ENCODE measurements around the gene TRPV3.

TRPV3 gene

DNA sequence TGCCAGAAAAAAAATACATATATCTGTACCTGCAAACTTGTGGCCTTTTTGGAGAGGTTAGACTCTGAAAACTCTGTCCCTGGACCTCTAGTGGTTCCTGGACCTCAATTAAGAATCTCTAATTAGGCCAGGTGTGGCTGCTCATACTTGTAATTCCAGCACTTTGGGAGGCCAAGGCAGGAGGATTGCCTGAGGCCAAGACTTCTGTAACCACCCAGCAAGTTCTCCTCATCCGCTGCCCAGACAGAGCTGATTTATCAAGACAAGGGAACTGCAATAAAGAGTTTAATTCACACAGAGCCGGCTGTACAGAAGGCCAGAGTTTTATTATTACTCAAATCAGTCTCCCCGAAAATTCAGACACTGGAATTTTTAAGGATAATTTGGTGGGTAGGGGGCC is 77.6 kb downstream of the TRPV3 start:
- no peak overlapping the region for H3K27ac ChIP-seq (ENCODE audit: extremely low read depth, low read depth, low read length)
- TF ChIP-seq PRDM6 (tag by site-specific recombination; IDR thresholded peaks at IDR 0.05) = no peak
- no peak for TF ChIP-seq ZNF473 (tag by site-specific recombination; IDR thresholded peaks at IDR 0.05)
- no peak for TF ChIP-seq ZNF350 (tag by site-specific recombination; IDR thresholded peaks at IDR 0.05)
- no peak for TF ChIP-seq SP3 (tag by site-specific recombination; IDR thresholded peaks at IDR 0.05)
- TF ChIP-seq ZNF48 (tag by site-specific recombination; IDR thresholded peaks at IDR 0.05) = no peak
- H3K4me1 ChIP-seq (ENCODE audit: control insufficient read depth, insufficient read depth, low read length) = no peaks in the 10 kb centered on the region
- ChIA-PET POLR2A (no interaction called here), CTCF (interaction anchor here (0.6 kb wide), 2 partner anchors 72 to 206 kb away, joined by 3 to 5 read pairs; no protein-coding TSS in a partner anchor)
- H3K9me3 ChIP-seq (ENCODE audit: control insufficient read depth, insufficient read depth, low read depth, low read length) = no peaks in the 10 kb centered on the region
- H3K36me3 ChIP-seq (ENCODE audit: control insufficient read depth in 2 of 2, insufficient read depth in 1 of 2, low read length in 2 of 2) = no peaks in the 10 kb centered on the region
- no peak overlapping the region for H3K4me3 ChIP-seq (ENCODE audit: low read depth, low read length)

DNA sequence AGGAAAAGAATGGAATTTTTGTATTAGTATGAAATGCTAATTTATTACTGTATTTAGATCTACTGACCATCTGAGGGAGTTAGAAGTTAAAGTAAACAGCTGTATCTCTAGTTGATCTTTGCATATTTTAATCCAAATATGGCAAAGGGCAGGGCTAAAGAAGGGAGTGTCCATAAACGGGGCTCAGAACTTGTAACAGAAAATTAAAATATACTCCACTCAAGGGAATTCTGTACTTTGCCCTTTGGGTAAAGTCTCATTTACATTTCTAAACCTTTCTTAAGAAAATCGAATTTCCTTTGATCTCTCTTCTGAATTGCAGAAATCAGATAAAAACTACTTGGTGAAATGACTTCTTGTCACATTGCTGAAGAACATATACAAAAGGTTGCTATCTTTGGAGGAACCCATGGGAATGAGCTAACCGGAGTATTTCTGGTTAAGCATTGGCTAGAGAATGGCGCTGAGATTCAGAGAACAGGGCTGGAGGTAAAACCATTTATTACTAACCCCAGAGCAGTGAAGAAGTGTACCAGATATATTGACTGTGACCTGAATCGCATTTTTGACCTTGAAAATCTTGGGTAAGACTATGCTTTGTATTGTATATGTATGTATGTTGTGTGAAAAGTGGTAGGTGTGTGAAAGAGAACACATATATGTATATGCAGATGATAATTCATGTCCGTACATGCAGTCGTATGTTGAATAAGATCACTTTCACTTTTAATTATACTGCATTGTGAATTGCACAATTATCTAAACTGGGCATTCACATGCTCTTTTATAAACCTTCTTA is 81.6 kb downstream of the TRPV3 start, which contains the start of gene ASPA:
Gene ASPA, plus strand, starts transcription at position 186 of the 799 bp plus-strand sequence. Its CDS starts 163 bp downstream, at position 349.
- H3K36me3 ChIP-seq (ENCODE audit: control insufficient read depth in 2 of 2, insufficient read depth in 1 of 2, low read length in 2 of 2) = no peaks in the 10 kb centered on the region
- ChIA-PET CTCF (interaction anchor here (0.6 kb wide), 2 partner anchors 170 to 800 kb away, joined by 3 read pairs; no protein-coding TSS in a partner anchor), POLR2A (no interaction called here)
- no peaks in the 10 kb centered on the region for H3K4me1 ChIP-seq (ENCODE audit: control insufficient read depth, insufficient read depth, low read length)
- no peak for TF ChIP-seq ZNF791 (tag by site-specific recombination; IDR thresholded peaks at IDR 0.05)
- TF ChIP-seq ZBTB48 (tag by site-specific recombination; IDR thresholded peaks at IDR 0.05) = no peak
- no peak for TF ChIP-seq KLF1 (tag by site-specific recombination; IDR thresholded peaks at IDR 0.05)
- no peak for TF ChIP-seq ZSCAN4 (tag by site-specific recombination; IDR thresholded peaks at IDR 0.05)
- no peak for TF ChIP-seq ZNF747 (tag by site-specific recombination; IDR thresholded peaks at IDR 0.05)
- no peak for TF ChIP-seq GLIS2 (tag by site-specific recombination; IDR thresholded peaks at IDR 0.05)
- no peak within 1 kb of the TSS for H3K27ac ChIP-seq (ENCODE audit: extremely low read depth, low read depth, low read length)
- no peaks in the 10 kb centered on the region for H3K9me3 ChIP-seq (ENCODE audit: control insufficient read depth, insufficient read depth, low read depth, low read length)
- no peak within 1 kb of the TSS for H3K4me3 ChIP-seq (ENCODE audit: low read depth, low read length)

DNA sequence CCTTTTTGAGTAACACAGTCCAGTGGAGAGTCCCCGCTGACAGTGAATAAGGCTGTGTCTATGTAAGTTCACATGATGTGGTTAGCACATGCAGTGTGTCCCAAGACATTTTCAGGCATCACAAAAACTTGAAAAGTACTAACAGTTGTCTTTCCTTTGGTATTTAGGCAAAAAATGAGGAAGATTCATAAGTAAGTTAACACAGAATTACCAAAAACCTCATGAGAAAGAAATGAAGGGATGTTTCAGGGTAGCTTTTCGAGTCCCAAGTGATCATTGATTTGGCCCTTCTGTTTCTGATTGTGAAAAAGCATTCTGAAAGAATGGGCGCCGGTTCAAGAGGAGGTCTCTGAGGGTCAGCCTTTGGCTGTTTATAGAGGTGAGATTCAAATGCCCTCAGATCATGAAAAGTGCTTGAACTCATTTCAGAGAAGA is 82.3 kb downstream of the TRPV3 start:
- H3K27ac ChIP-seq (ENCODE audit: extremely low read depth, low read depth, low read length) = no peak overlapping the region
- no peaks in the 10 kb centered on the region for H3K9me3 ChIP-seq (ENCODE audit: control insufficient read depth, insufficient read depth, low read depth, low read length)
- no peak overlapping the region for H3K4me3 ChIP-seq (ENCODE audit: low read depth, low read length)
- POLR2A ChIA-PET = interaction anchor here (0.6 kb wide), 1 partner anchor 652 kb away, joined by 5 read pairs; no protein-coding TSS in a partner anchor
- TF ChIP-seq ZNF155 (tag by site-specific recombination; IDR thresholded peaks at IDR 0.05) = no peak
- no peak for TF ChIP-seq ZNF354C (tag by site-specific recombination; IDR thresholded peaks at IDR 0.05; ENCODE audit: borderline replicate concordance, low read depth)
- CTCF ChIA-PET = no interaction called here
- no peaks in the 10 kb centered on the region for H3K36me3 ChIP-seq (ENCODE audit: control insufficient read depth in 2 of 2, insufficient read depth in 1 of 2, low read length in 2 of 2)
- H3K4me1 ChIP-seq (ENCODE audit: control insufficient read depth, insufficient read depth, low read length) = no peaks in the 10 kb centered on the region

DNA sequence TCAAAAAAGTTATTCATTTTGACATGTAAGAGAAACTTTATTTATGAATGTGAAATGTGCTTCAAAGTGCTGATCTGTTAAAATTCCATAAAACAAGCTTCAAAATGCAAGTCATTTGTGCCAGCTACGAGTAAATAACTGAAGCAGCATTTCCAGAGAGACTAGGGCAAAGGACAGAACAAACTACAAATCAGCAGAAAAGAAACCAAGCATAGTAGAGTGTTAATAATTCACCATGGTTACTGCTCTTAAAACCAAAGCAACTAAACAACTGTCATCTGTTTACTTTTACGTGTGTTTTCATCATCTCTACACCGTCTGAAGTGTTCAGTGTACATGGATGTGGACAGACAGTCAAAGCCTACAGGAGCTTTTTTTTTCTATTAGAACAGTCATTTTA is 83.4 kb downstream of the TRPV3 start:
- H3K4me1 ChIP-seq (ENCODE audit: control insufficient read depth, insufficient read depth, low read length) = no peaks in the 10 kb centered on the region
- H3K9me3 ChIP-seq (ENCODE audit: control insufficient read depth, insufficient read depth, low read depth, low read length) = no peaks in the 10 kb centered on the region
- no peak overlapping the region for H3K27ac ChIP-seq (ENCODE audit: extremely low read depth, low read depth, low read length)
- POLR2A ChIA-PET = no interaction called here
- H3K36me3 ChIP-seq (ENCODE audit: control insufficient read depth in 2 of 2, insufficient read depth in 1 of 2, low read length in 2 of 2) = no peaks in the 10 kb centered on the region
- no peak overlapping the region for H3K4me3 ChIP-seq (ENCODE audit: low read depth, low read length)
- CTCF ChIA-PET = interaction anchor here (1.0 kb wide), 1 partner anchor 27 kb away, joined by 3 read pairs; no protein-coding TSS in a partner anchor
- no peak for TF ChIP-seq ZSCAN4 (tag by site-specific recombination; IDR thresholded peaks at IDR 0.05)
- no peak for TF ChIP-seq ZNF211 (tag by site-specific recombination; IDR thresholded peaks at IDR 0.05; ENCODE audit: low read depth)
- TF ChIP-seq OSR2 (tag by site-specific recombination; IDR thresholded peaks at IDR 0.05) = no peak
- TF ChIP-seq ZBTB8A (tag by site-specific recombination; IDR thresholded peaks at IDR 0.05) = no peak
- no peak for TF ChIP-seq SCRT2 (tag by site-specific recombination; IDR thresholded peaks at IDR 0.05)
- no peak for TF ChIP-seq ZNF157 (tag by site-specific recombination; IDR thresholded peaks at IDR 0.05)
- no peak for TF ChIP-seq ZNF530 (tag by site-specific recombination; IDR thresholded peaks at IDR 0.05; ENCODE audit: low read depth)
- TF ChIP-seq, protein P1, sequence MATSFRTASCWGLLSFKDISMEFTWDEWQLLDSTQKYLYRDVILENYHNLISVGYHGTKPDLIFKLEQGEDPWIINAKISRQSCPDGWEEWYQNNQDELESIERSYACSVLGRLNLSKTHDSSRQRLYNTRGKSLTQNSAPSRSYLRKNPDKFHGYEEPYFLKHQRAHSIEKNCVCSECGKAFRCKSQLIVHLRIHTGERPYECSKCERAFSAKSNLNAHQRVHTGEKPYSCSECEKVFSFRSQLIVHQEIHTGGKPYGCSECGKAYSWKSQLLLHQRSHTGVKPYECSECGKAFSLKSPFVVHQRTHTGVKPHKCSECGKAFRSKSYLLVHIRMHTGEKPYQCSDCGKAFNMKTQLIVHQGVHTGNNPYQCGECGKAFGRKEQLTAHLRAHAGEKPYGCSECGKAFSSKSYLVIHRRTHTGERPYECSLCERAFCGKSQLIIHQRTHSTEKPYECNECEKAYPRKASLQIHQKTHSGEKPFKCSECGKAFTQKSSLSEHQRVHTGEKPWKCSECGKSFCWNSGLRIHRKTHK (tag by site-specific recombination; IDR thresholded peaks at IDR 0.05) = no peak
- no peak for TF ChIP-seq ZNF776 (tag by site-specific recombination; IDR thresholded peaks at IDR 0.05; ENCODE audit: borderline replicate concordance)
- no peak for TF ChIP-seq ZNF501 (tag by site-specific recombination; IDR thresholded peaks at IDR 0.05)
- TF ChIP-seq ZNF266 (tag by site-specific recombination; IDR thresholded peaks at IDR 0.05; ENCODE audit: low read depth) = no peak

Data from HEK293 (cell line).